ENCODE measurements around the gene MAN2A2.

GRCh38 chr15:90877996-90878395 lies 25.1 kb upstream of the MAN2A2 start:
- no peak for TF ChIP-seq CTCF (IDR thresholded peaks at IDR 0.05)
- TF ChIP-seq EP300 (IDR thresholded peaks at IDR 0.05), result no peak
- TF ChIP-seq POLR2AphosphoS5 (IDR thresholded peaks at IDR 0.05), result no peak
- TF ChIP-seq POLR2A (IDR thresholded peaks at IDR 0.05), result no peak

Measured in stomach (tissue), 4 donors.